BE2C (cell line): ENCODE measurements around the gene KRT23.

Source experiments
- DNase-seq: peaks from one replicate; pipeline ENCODE4 v3.0.0-alpha.2; 2020
- H3K27me3 ChIP-seq: fragments of 250-450 bp; sonication (Bioruptor Pico); 2 replicates; pipeline ENCODE4 v1.5.1; 2020; ENCODE audit warnings: mild to moderate bottlenecking
- H3K36me3 ChIP-seq: fragments of 250-450 bp; sonication (Bioruptor Pico); 2 replicates; pipeline ENCODE4 v1.5.1; 2020; ENCODE audit warnings: mild to moderate bottlenecking
- H3K4me1 ChIP-seq: fragments of 250-450 bp; sonication (Bioruptor Pico); 2 replicates; pipeline ENCODE4 v1.5.1; 2020
- H3K4me3 ChIP-seq: 2 replicates; pipeline ENCODE4 v1.5.1; 2011; ENCODE audit warnings: low read depth, low read length
- H3K9me3 ChIP-seq: fragments of 250-450 bp; sonication (Bioruptor Pico); 2 replicates; pipeline ENCODE4 v1.5.1; 2020
- TF ChIP-seq, protein P1 (sequence below): IDR thresholded peaks from 2 replicates; pipeline ENCODE4 v1.5.1; 2012; ENCODE audit warnings: mild to moderate bottlenecking, low read depth, low read length

The KRT23 gene

DNA sequence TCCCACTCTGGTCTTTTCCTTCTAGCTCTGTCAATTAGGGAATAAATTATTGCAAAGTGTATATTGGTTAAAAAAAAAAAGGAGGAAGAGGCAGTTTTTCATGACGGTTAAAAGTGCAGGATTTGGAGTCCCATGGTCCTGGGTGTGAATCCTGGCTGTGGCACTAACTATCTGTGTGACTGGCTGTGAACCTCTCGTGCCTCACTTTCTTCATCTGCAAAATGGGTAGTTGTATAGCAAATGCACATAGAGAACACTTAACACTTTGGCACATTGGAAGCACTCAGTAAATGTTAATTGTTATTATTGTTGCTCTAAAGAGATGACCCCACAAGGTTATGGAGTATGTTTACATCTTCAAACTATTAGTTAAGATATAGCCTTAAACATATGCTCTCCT lies 10.5 kb upstream of the KRT23 start:
- DNase-seq = no peak
- Histone ChIP-seq H3K27me3 (peaks cover 35% of the 10 kb centered on the region), H3K9me3 (no peaks in the 10 kb centered on the region), H3K4me1 (no peaks in the 10 kb centered on the region), H3K36me3 (no peaks in the 10 kb centered on the region), H3K4me3 (no peak overlapping the region)
- TF ChIP-seq, protein P1, sequence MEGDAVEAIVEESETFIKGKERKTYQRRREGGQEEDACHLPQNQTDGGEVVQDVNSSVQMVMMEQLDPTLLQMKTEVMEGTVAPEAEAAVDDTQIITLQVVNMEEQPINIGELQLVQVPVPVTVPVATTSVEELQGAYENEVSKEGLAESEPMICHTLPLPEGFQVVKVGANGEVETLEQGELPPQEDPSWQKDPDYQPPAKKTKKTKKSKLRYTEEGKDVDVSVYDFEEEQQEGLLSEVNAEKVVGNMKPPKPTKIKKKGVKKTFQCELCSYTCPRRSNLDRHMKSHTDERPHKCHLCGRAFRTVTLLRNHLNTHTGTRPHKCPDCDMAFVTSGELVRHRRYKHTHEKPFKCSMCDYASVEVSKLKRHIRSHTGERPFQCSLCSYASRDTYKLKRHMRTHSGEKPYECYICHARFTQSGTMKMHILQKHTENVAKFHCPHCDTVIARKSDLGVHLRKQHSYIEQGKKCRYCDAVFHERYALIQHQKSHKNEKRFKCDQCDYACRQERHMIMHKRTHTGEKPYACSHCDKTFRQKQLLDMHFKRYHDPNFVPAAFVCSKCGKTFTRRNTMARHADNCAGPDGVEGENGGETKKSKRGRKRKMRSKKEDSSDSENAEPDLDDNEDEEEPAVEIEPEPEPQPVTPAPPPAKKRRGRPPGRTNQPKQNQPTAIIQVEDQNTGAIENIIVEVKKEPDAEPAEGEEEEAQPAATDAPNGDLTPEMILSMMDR = no peak

DNA sequence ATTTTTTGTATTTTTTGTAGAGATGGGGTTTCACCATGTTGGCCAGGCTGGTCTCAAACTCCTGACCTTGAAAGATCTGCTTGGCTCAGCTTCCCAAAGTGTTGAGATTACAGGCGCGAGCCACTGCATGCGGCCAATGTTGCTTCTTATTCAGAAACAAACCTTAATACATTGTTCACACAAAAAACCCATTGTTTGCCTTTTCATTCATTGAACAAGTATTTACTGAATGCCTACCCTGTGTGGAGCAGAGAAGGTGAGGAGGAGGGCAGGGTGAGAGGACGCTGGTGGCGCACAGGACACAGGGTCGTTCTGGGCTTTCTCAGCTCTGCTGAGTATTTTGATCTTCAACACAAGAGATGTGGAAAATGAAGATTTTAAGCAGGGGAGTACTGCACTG lies 8.0 kb upstream of the KRT23 start:
- no peak for DNase-seq
- TF ChIP-seq, protein P1 = no peak
- Histone ChIP-seq H3K9me3 (no peaks in the 10 kb centered on the region), H3K4me1 (no peaks in the 10 kb centered on the region), H3K27me3 (peaks cover 45% of the 10 kb centered on the region), H3K36me3 (no peaks in the 10 kb centered on the region), H3K4me3 (no peak overlapping the region)

DNA sequence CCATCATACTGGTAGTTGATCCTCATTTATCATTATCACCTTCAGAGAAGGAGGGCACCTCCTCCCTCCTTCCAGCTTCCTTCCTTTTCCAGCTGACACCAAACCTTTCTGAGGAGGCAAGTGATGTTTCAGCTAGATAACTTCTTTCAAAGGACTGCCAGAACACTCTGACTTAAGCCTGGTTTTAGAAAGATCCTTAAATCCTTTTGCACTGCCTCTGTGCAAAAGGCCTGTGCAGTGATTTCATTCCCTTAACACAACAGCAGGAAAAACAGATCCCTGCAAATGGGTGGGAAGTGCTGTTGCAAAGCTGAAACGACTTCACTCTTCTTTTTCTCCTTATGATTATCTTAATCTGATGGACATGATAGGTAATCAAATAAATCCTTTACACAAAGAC lies 7.1 kb upstream of the KRT23 start:
- TF ChIP-seq, protein P1 = no peak

DNA sequence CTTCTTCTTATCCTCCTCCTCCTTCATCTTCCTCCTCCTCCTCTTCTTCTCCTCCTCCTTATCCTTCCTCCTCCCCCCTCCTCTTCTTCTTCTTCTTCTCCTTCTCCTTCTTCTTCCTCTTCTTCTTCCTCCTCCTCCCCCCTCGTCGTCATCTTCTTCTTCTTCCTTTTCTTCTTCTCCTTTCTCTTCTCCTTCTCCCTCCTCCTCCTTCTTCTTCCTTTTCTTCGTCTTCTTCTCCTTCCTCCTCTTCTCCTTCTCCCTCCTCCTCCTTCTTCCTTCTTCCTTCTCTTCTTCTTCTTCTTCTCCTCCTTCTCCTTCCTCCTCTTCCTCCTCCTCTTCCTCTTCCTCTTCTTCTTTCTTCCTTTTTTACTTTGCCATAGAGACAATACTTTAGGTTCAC lies 5.1 kb upstream of the KRT23 start:
- Histone ChIP-seq H3K4me3 (no peak overlapping the region), H3K4me1 (no peaks in the 10 kb centered on the region), H3K36me3 (no peaks in the 10 kb centered on the region), H3K27me3 (peaks cover 31% of the 10 kb centered on the region), H3K9me3 (no peaks in the 10 kb centered on the region)
- TF ChIP-seq, protein P1 = no peak
- no peak for DNase-seq

More for the DNA sequence above, 7.1 kb upstream of the KRT23 start:
- no peaks in the 10 kb centered on the region for H3K4me1 ChIP-seq
- H3K4me3 ChIP-seq = no peak overlapping the region
- H3K27me3 ChIP-seq = peaks cover 37% of the 10 kb centered on the region
- H3K36me3 ChIP-seq = no peaks in the 10 kb centered on the region
- DNase-seq = no peak
- H3K9me3 ChIP-seq = no peaks in the 10 kb centered on the region

DNA sequence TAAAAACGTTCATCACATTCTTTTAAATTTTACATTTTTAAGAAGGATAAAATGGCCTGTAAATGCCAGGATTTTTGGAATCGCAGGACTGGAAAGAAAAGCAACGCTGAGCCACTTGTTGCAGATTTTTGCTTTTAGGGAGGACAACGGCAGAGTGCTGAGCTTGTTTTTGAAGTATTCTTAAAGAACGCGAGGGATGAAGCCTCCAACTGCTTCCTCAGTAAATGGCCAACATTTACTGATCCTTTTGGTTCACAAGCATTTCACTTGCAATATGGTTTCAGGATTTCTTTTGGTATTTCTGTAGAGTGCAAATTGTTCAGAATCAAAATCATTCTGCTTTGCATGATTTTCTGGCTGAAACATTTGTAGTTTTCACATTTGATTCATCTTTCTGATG lies 2.8 kb upstream of the KRT23 start:
- Histone ChIP-seq H3K9me3 (no peaks in the 10 kb centered on the region), H3K36me3 (no peaks in the 10 kb centered on the region), H3K4me3 (no peak overlapping the region), H3K4me1 (no peaks in the 10 kb centered on the region), H3K27me3 (peaks cover 45% of the 10 kb centered on the region)
- TF ChIP-seq, protein P1 = no peak
- DNase-seq = no peak

DNA sequence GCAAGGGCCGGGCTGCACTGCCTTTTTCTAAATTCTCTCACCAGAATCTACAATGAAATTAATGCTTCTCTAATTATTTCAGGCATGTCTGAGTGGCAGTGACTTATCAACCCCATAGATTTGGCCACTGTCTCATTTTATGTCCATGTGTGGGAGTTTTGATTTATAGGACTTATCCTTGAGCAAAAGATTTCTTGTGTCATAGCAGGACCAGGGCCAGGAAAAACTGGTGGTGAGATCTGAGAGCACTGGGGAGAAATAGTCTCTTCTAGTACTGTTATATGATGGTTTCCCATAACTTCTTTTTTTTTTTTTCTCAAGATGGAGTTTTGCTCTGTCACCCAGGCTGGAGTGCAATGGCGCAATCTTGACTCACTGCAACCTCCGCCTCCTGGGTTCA lies 1.5 kb upstream of the KRT23 start:
- Histone ChIP-seq H3K4me3 (no peak overlapping the region), H3K4me1 (no peaks in the 10 kb centered on the region), H3K27me3 (peaks cover 46% of the 10 kb centered on the region), H3K36me3 (no peaks in the 10 kb centered on the region), H3K9me3 (no peaks in the 10 kb centered on the region)
- DNase-seq = no peak
- TF ChIP-seq, protein P1 = no peak
